Neural cell (in vitro differentiated cells): ENCODE data around the gene MINDY2. TPM values are rescaled to one million over a fixed set of nuclear protein-coding genes. Genes with fewer than 3 reads are reported as not detected.

Source experiments
- polyA plus RNA-seq: library from polyadenylated mRNA; depleted of rRNA; stranded (reverse); fragments of >200 nt; gene quantifications from 2 replicates; pipeline ENCODE4 v1.2.3, GENCODE V29; 2014
- small RNA-seq, 3 experiments: library from RNA; depleted of rRNA; stranded (forward); fragments of <200 nt; gene quantifications; one replicate each; pipeline ENCODE3, GENCODE V24; 2012

MINDY2 gene
- polyA plus RNA-seq, 1 donor from 2014 or later, result 22.8 TPM

Small RNAs within 50 kb of the gene (small RNA-seq; reads per million reads assigned to genes)
- gene RF00012 (0 to 0.41 (median 0.10) reads per million in 3 experiments), gene ZNF444P1 (0 reads per million in 3 experiments)

Other genes with a start within 250 kb of the MINDY2 start
- gene ADAM10, start 21.6 kb upstream of the MINDY2 start, polyA plus RNA-seq, result 48.2 and 66.3 TPM in 2 replicates
- gene SLTM, start 162.4 kb downstream of the MINDY2 start, polyA plus RNA-seq, result 100 and 124 TPM in 2 replicates
- gene RNF111, start 216.4 kb downstream of the MINDY2 start, polyA plus RNA-seq, result 20.8 and 25.8 TPM in 2 replicates